MM.1S (cell line): Measurements from ENCODE around the gene IDI2.

Source experiments
- DNase-seq: peaks from one replicate; pipeline ENCODE4 v3.0.0-alpha.2; 2015
- H2AFZ ChIP-seq: fragments of 300-600 bp; sonication (generic); 2 replicates; pipeline ENCODE4 v1.6.0; 2016; ENCODE audit warnings: antibody characterized with exemption, low read length
- H3F3A ChIP-seq: fragments of 300-600 bp; sonication (generic); 2 replicates; pipeline ENCODE4 v1.6.1; 2016; ENCODE audit warnings: mild to moderate bottlenecking, antibody characterized with exemption, low read length, moderate library complexity, mixed read lengths; ENCODE audit not compliant: insufficient read depth
- H3K27ac ChIP-seq: fragments of 300-600 bp; sonication (generic); 2 replicates; pipeline ENCODE4 v1.5.1; 2016; ENCODE audit warnings: mild to moderate bottlenecking, low read length
- H3K27me3 ChIP-seq: fragments of 300-600 bp; sonication (generic); replicated peaks from 2 replicates; pipeline ENCODE4 v1.6.0; 2016; ENCODE audit warnings: low read length; ENCODE audit not compliant: insufficient read depth
- H3K36me3 ChIP-seq: fragments of 300-600 bp; sonication (generic); replicated peaks from 2 replicates; pipeline ENCODE4 v1.6.1; 2016; ENCODE audit warnings: mild to moderate bottlenecking, low read length, mixed read lengths; ENCODE audit not compliant: insufficient read depth
- H3K4me1 ChIP-seq: fragments of 300-600 bp; sonication (generic); 2 replicates; pipeline ENCODE4 v1.6.1; 2016; ENCODE audit warnings: low read length, mixed read lengths
- H3K4me2 ChIP-seq: fragments of 300-600 bp; sonication (generic); 2 replicates; pipeline ENCODE4 v1.6.0; 2016; ENCODE audit warnings: low read depth, low read length
- H3K4me3 ChIP-seq: fragments of 300-600 bp; sonication (generic); 2 replicates; pipeline ENCODE4 v1.5.1; 2016; ENCODE audit warnings: low read length, mixed read lengths
- H3K79me2 ChIP-seq: fragments of 300-600 bp; sonication (generic); 2 replicates; pipeline ENCODE4 v1.6.1; 2016; ENCODE audit warnings: mixed run types, low read length, mixed read lengths
- H3K9ac ChIP-seq: fragments of 300-600 bp; sonication (generic); 2 replicates; pipeline ENCODE4 v1.6.1; 2016; ENCODE audit warnings: low read length, mixed read lengths
- H3K9me2 ChIP-seq: fragments of 300-600 bp; sonication (generic); replicated peaks from 2 replicates; pipeline ENCODE4 v1.6.1; 2016; ENCODE audit warnings: mild to moderate bottlenecking, low read length, mixed read lengths; ENCODE audit not compliant: insufficient read depth
- H3K9me3 ChIP-seq: fragments of 300-600 bp; sonication (generic); replicated peaks from 2 replicates; pipeline ENCODE4 v1.6.1; 2016; ENCODE audit warnings: mild to moderate bottlenecking, low read length, mixed read lengths; ENCODE audit not compliant: insufficient read depth
- H4K20me1 ChIP-seq: fragments of 300-600 bp; sonication (generic); 2 replicates; pipeline ENCODE4 v1.6.1; 2016; ENCODE audit warnings: mild to moderate bottlenecking, low read length, moderate library complexity, mixed read lengths; ENCODE audit not compliant: insufficient read depth
- CTCF ChIP-seq: fragments of 300-600 bp; sonication (generic); IDR thresholded peaks from 2 replicates; pipeline ENCODE4 v1.5.1; 2016; ENCODE audit warnings: antibody characterized with exemption, low read length, mixed read lengths
- EZH2 ChIP-seq: fragments of 300-600 bp; sonication (generic); optimal IDR thresholded peaks from 2 replicates; pipeline ENCODE3; 2017; ENCODE audit warnings: low read depth, mild to moderate bottlenecking, antibody characterized with exemption, low read length, mixed read lengths
- EZH2phosphoT487 ChIP-seq: fragments of 300-600 bp; sonication (generic); IDR thresholded peaks from 2 replicates; pipeline ENCODE4 v1.6.1; 2018; ENCODE audit warnings: antibody characterized with exemption, low read length

Gene IDI2

GRCh38 chr10:1034758-1035157 is 9.1 kb upstream of the IDI2 start:
- Histone ChIP-seq H3K4me3 (no peak overlapping the region), H3K27ac (no peak overlapping the region), H3K36me3 (peaks cover 3% of the 10 kb centered on the region; the same call in 1 of the 2 replicates), H3K9ac (no peak overlapping the region), H3K4me2 (no peak overlapping the region), H3K27me3 (no peaks in the 10 kb centered on the region), H3F3A (0 out of 2 replicates have a peak, but pooled peaks cover 5% of the 10 kb centered on the region), H3K4me1 (no peaks in the 10 kb centered on the region), H3K79me2 (no peaks in the 10 kb centered on the region), H3K9me2 (no peaks in the 10 kb centered on the region), H4K20me1 (no peaks in the 10 kb centered on the region), H2AFZ (no peak overlapping the region), H3K9me3 (no peaks in the 10 kb centered on the region)
- no peak for DNase-seq
- no peak for TF ChIP-seq CTCF

- no peak for TF ChIP-seq EZH2
- H3F3A ChIP-seq, result 0 out of 2 replicates have a peak, but pooled peaks cover 5% of the 10 kb centered on the region
- no peaks in the 10 kb centered on the region for H3K79me2 ChIP-seq
- H3K9me3 ChIP-seq, result no peaks in the 10 kb centered on the region
- H3K4me2 ChIP-seq, result no peak overlapping the region
- no peaks in the 10 kb centered on the region for H4K20me1 ChIP-seq
- H3K4me3 ChIP-seq, result no peak overlapping the region
- no peak for DNase-seq
- H2AFZ ChIP-seq, result no peak overlapping the region
- no peaks in the 10 kb centered on the region for H3K27me3 ChIP-seq
- H3K9ac ChIP-seq, result no peak overlapping the region
- H3K36me3 ChIP-seq, result no peaks in the 10 kb centered on the region
- H3K4me1 ChIP-seq, result no peaks in the 10 kb centered on the region
- H3K27ac ChIP-seq, result no peak overlapping the region
- no peaks in the 10 kb centered on the region for H3K9me2 ChIP-seq
Measured at GRCh38 chr10:1033601-1034000, 7.9 kb upstream of the IDI2 start.

DNA sequence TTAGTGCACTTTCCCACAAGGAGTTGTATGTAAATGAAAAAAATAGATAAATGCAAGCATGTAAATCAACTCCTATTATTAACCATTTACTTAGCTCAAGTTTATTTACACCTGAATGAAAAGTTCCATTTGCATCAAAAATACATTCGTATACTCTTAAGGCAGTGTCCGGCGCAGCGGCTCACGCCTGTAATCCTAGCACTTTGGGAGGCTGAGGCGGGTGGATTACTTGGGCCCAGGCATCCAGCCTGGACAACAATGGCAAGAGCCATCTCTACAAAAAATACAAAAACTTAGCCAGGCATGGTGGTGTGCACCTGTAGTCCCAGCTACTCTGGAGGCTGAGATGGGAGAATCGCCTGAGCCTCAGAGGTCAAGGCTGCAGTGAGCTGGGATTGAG is 4.2 kb upstream of the IDI2 start:
- no peaks in the 10 kb centered on the region for H3K36me3 ChIP-seq

GRCh38 chr10:1026578-1026977 is 919 bp upstream of the IDI2 start:
- Histone ChIP-seq H3K4me2 (no peak overlapping the region), H3K9me2 (no peaks in the 10 kb centered on the region), H3F3A (no peaks in the 10 kb centered on the region), H3K9ac (no peak overlapping the region), H2AFZ (no peak overlapping the region), H3K4me3 (no peak overlapping the region), H4K20me1 (no peaks in the 10 kb centered on the region), H3K79me2 (no peaks in the 10 kb centered on the region), H3K27me3 (no peaks in the 10 kb centered on the region), H3K36me3 (no peaks in the 10 kb centered on the region), H3K27ac (no peak overlapping the region), H3K9me3 (no peaks in the 10 kb centered on the region), H3K4me1 (no peaks in the 10 kb centered on the region)
- TF ChIP-seq CTCF (no peak), EZH2 (no peak), EZH2phosphoT487 (no peak)
- no peak for DNase-seq

More for the DNA sequence above, 4.2 kb upstream of the IDI2 start:
- Histone ChIP-seq H3K79me2 (no peaks in the 10 kb centered on the region), H3K4me1 (no peaks in the 10 kb centered on the region), H3K9ac (no peak overlapping the region), H4K20me1 (no peaks in the 10 kb centered on the region), H3K4me2 (no peak overlapping the region), H3K4me3 (no peak overlapping the region), H3F3A (no peaks in the 10 kb centered on the region), H3K27ac (no peak overlapping the region), H3K9me2 (no peaks in the 10 kb centered on the region), H3K27me3 (no peaks in the 10 kb centered on the region), H2AFZ (no peak overlapping the region), H3K9me3 (no peaks in the 10 kb centered on the region)
- no peak for TF ChIP-seq EZH2phosphoT487
- TF ChIP-seq EZH2, result no peak
- no peak for TF ChIP-seq CTCF
- DNase-seq, result no peak
